Astrocyte (in vitro differentiated cells and primary cell): ENCODE results near the gene CACNA2D1.

Source experiments
- CTCF ChIP-seq: IDR thresholded peaks from 2 replicates; pipeline ENCODE4 v1.5.1; 2011; ENCODE audit warnings: low read depth, mild to moderate bottlenecking, inconsistent platforms, low read length, moderate library complexity; ENCODE audit not compliant: insufficient read depth
- EZH2 ChIP-seq: IDR thresholded peaks from 2 replicates; pipeline ENCODE4 v1.6.1; 2012; ENCODE audit warnings: mild to moderate bottlenecking, low read length, inconsistent platforms; ENCODE audit not compliant: insufficient read depth

GRCh38 chr7:82293467-82293866, 150.1 kb downstream of the CACNA2D1 start:
- TF ChIP-seq CTCF (no peak), EZH2 (no peak)
